ENCODE measurements around the gene ADGRG3. TPM values are rescaled to one million over a fixed set of nuclear protein-coding genes. Genes with fewer than 3 reads are reported as not detected.
A peak's percentile ranks its signal among the peaks of the same experiment; 100 is the strongest.

The ADGRG3 gene
- total and polyA plus RNA-seq, 2 of the 13 experiments (the other 11 are each of a cell fraction or from before 2014, with no cell fraction given), result 2.7 to 11.8 TPM

- TF ChIP-seq ZNF280D (CRISPR knock-in tag; IDR thresholded peaks at IDR 0.05) (peak; percentile 51; the same call in 1 of the 2 replicates), NCOR1 (IDR thresholded peaks at IDR 0.05; ENCODE audit: borderline replicate concordance, low read length) (no peak; the same call in 1 of the 2 replicates), ZNF501 (CRISPR knock-in tag; IDR thresholded peaks at IDR 0.05) (peak; percentile 78), EP300 (IDR thresholded peaks at IDR 0.05; ENCODE audit: low read depth in 2 of 2, low read length in 2 of 2) (0 out of 4 replicates have a peak, but pooled peaks have one; percentile 20 to 26), EP300 (CRISPR knock-in tag; IDR thresholded peaks at IDR 0.05; ENCODE audit: borderline replicate concordance) (no peak), SNAI1 (CRISPR knock-in tag; IDR thresholded peaks at IDR 0.05; ENCODE audit: borderline replicate concordance) (no peak), SIX4 (CRISPR knock-in tag; IDR thresholded peaks at IDR 0.05) (no peak), ZIK1 (CRISPR knock-in tag; IDR thresholded peaks at IDR 0.05; ENCODE audit: borderline replicate concordance, low read depth) (no peak), ZNF34 (CRISPR knock-in tag; IDR thresholded peaks at IDR 0.05; ENCODE audit: borderline replicate concordance) (no peak), RFX5 (IDR thresholded peaks at IDR 0.05; ENCODE audit: low read depth, low read length) (no peak), KDM1A (CRISPR knock-in tag; IDR thresholded peaks at IDR 0.05) (peak; percentile 57; the same call in 1 of the 2 replicates), RARG (CRISPR knock-in tag; IDR thresholded peaks at IDR 0.05; ENCODE audit: low read depth) (no peak), HNRNPL (IDR thresholded peaks at IDR 0.05; ENCODE audit: low read depth, low read length) (no peak), ZNF710 (CRISPR knock-in tag; IDR thresholded peaks at IDR 0.05; ENCODE audit: borderline replicate concordance) (peak; percentile 58; the same call in 1 of the 2 replicates), TCF7 (IDR thresholded peaks at IDR 0.05; ENCODE audit: low read depth) (0 out of 2 replicates have a peak, but pooled peaks have one; percentile 22), ZBTB37 (CRISPR knock-in tag; IDR thresholded peaks at IDR 0.05) (peak; percentile 79), ZNF136 (CRISPR knock-in tag; IDR thresholded peaks at IDR 0.05; ENCODE audit: low read depth) (no peak), ZMYM4 (CRISPR knock-in tag; IDR thresholded peaks at IDR 0.05) (no peak), GATAD1 (CRISPR knock-in tag; IDR thresholded peaks at IDR 0.05) (no peak), PITX1 (CRISPR knock-in tag; IDR thresholded peaks at IDR 0.05) (0 out of 2 replicates have a peak, but pooled peaks have one; percentile 52), CBX5 (CRISPR knock-in tag; IDR thresholded peaks at IDR 0.05; ENCODE audit: borderline replicate concordance) (0 out of 2 replicates have a peak, but pooled peaks have one; percentile 18), THYN1 (CRISPR knock-in tag; IDR thresholded peaks at IDR 0.05; ENCODE audit: borderline replicate concordance, low read depth) (no peak), HNRNPLL (IDR thresholded peaks at IDR 0.05; ENCODE audit: low read depth, low read length, poor library complexity, severe bottlenecking) (no peak), SAFB2 (CRISPR knock-in tag; IDR thresholded peaks at IDR 0.05; ENCODE audit: borderline replicate concordance, low read depth) (no peak), MED8 (CRISPR knock-in tag; IDR thresholded peaks at IDR 0.05; ENCODE audit: insufficient replicate concordance) (peak; percentile 16)
Observed at GRCh38 chr16:57694231-57694724, 26.2 kb downstream of the ADGRG3 start (continued).

All from HepG2 (cell line).